NOMO-1 treated with DMSO at 0.1 percent for 48 hours (cell line): ENCODE measurements around the gene IL17B.
A peak's percentile ranks its signal among the peaks of the same experiment; 100 is the strongest.
"Not testable (repeated sequence)": the region's sequence is repeated elsewhere in the genome, so short reads cannot be mapped to it uniquely, and the experiment has no call there.

Experiments used
- DNase-seq: peaks from one replicate; lab custom pipeline; 2025; ENCODE audit not compliant: unreplicated experiment; lab: John Stamatoyannopoulos, UW

IL17B gene

DNA sequence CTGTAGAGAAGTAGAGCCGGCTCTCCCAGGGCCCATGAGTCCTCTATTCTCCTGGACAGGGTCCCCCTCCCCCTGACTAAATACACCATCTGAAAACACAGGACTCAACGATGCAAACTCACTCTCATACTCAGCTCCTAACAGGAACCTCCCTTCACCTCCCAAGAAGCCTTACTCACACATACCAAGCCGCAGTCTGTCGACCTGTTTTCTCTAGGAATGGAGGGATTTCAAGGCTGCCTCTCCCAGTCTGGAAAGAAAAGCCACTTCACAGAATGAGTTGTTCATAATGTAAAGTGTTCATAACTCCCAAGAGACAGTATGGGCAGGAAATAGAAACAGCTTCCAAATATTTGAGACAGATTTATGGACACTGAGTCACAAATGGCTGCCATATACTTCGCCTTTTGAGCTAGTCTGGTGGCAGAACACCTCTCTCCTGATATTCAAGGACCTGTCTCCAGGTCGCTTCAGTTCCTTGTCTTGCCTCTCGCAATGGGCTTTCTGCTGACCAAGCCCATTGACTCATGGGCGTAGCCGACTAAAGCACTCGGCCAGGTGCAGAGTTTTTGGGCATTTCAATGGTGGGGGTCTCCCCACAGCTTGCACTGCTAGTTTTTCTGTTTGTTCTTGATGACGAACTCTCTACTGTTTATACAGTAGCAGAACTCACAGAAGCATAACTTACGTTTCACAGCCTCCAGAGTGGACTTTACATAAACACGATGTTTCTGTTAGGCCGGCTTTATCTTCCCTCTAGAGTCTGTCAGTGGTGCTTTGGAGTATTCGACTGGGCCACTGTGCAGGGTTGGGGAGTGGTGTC, 25.0 kb upstream of the IL17B start:
- DNase-seq, result no peak

DNA sequence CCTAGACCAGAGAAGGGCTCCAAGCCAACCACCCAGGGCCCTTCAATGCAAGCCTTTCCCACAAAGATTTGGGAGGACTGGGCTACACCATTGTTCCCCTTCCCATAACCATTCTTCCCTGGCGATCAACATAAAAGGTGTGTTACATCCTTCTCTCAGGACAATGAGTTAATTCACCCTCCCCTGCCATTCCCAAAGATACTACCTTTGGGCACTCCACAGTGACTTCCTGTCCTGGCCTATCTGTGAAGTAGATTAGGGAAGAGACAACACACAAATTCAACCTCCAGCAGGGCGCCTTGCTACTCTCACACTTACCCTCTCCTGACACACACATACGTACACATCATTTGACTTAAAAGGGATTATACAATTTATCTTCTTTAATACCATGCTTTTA, 23.2 kb upstream of the IL17B start:
- no peak for DNase-seq

GRCh38 chr5:149401051-149401450, 22.0 kb upstream of the IL17B start:
- no peak for DNase-seq

- DNase-seq, result no peak
Measured at GRCh38 chr5:149400304-149400703, 21.2 kb upstream of the IL17B start.

GRCh38 chr5:149399775-149400174, 20.7 kb upstream of the IL17B start:
- DNase-seq, result no peak

DNA sequence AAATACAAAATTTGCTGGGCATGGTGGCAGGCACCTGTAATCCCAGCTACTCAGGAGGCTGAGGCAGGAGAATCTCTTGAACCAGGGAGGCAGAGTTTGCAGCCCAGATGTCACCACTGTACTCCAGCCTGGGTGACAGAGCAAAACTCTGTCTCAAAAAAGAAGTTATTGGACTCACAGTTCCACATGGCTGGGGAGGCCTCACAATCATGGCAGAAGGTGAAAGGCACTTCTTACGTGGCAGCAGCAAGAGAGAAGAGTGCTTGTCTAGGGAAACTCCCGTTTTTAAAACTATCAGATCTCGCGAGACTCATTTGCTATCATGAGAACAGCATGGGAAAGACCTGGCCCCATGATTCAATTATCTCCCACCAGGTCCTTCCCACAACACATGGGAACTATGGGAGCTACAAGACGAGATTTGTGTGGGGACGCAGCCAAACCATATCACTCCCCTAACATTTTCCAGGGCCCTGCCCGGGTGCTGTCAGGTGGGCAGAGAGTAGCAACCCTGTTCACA, 19.7 kb upstream of the IL17B start:
- not testable (repeated sequence) for DNase-seq

DNA sequence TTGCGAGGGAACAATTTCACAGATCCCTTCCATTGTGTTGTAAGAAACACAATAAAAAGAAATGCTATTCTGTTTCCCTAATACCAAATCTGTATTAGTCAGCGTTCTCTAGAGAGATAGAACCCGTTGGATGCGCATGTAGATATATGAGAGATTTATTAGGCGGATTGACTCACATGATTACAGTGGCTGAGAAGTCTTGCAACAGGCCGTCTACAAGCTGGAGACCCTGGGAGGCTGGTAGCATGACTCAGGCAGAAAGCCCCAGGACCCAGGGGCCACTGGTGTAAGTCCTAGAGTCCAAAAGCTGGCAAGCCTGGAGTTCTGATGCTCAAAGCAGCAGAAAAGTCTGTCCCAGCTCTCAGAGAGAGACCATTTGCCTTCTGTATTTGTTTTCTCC, 18.4 kb upstream of the IL17B start:
- peak; percentile 12 for DNase-seq

- DNase-seq, result not testable (repeated sequence)
Measured at GRCh38 chr5:149394996-149395395, 15.9 kb upstream of the IL17B start.

GRCh38 chr5:149392718-149393117, 13.6 kb upstream of the IL17B start:
- DNase-seq, result no peak

GRCh38 chr5:149391524-149391923, 12.4 kb upstream of the IL17B start:
- DNase-seq, result no peak

DNA sequence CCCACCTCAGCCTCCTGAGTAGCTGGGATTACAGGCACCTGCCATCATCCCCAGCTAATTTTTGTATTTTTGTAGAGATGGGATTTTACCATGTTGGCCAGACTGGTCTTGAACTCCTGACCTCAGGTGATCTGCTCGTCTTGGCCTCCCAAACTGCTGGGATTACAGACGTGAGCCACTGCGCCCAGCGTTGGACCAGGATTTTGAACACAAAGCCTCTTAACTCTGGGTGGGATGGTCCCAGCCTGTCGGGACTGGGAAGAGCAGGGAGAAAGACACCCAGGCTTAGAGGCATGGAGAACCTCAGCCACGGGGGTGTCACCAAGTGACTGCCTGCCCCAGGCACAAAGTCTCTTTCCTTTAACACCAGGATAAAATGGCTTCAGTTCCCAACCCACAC, 12.0 kb upstream of the IL17B start:
- not testable (repeated sequence) for DNase-seq

DNA sequence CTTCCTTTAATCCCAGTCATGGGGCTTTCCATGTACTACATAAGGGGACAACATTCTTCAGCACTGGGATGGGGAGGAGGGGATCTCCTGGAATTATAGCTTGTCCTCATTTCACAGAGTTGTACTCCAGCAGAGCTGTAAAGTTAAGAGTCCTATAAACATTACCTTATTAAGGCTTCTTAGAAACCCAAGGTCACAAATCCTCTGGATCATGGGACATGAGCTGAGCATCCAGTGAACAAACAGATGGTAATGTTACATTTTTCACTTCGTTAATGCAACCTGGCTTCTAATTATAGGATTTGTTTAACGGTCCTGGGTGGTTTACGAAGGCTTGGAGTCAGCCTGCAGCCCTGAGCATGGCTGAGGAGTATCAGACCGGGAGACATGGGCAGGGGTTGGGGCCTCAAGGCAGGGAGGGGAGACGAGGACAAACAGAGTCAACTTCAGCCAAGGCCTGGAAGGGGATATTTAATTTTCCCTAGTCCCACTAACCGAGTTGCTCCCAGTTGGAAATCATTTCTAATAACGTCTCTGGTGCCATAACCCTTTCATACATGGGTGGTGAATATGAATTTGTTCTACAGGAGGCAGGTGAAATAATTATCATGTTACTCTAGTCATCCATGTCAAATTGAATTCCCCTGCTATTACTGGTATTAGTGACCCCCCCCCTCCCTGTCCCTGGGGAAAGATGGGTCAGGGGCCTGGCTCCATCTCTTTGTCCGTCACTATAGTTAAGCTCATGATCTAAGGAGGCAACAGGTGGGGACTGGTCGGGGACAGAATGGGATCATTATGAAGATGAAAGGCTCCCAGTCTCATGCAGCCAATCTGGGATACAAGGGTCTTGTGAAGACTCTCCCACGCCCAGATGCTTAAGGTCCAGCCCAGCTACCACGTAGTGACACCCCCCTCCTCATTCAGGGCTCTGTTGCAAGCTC, 10.7 kb upstream of the IL17B start:
- no peak for DNase-seq

DNA sequence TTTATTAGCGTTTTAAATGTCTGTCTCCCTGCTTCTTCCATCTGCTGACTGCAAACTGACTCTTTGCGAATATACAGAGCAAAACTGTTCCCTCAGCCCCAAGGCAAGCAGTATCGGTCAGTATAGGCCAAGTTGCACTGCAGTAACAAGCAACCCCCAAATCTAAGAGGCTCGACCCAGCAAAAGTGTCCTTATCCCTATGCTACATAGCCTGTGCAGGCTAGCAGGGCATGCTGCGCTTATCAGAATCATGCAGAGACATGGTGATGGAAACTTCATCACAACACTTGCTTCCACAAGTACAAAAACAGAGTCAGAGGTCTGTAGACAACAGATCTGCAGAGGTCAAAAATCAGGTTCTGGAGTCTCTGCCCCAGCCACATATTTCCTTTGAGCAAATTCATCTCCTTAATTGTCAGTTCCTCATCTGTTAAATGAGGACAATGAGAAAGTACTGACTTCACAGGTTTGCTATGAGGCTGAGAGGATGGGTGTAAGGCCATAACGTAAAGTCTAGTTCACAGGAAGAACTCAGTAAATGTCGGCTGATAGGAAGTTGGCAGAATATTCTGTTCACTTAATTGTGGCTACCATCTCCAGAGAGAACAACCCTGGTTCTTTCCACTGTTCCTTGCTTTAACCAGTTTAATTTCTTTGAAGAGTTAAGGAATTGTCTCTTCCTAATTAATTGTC, 9.6 kb upstream of the IL17B start:
- DNase-seq, result no peak

GRCh38 chr5:149387982-149388381, 8.9 kb upstream of the IL17B start:
- DNase-seq, result no peak

- no peak for DNase-seq
Measured at GRCh38 chr5:149387081-149387631, 8.1 kb upstream of the IL17B start.

GRCh38 chr5:149386166-149386565, 7.1 kb upstream of the IL17B start:
- no peak for DNase-seq

DNA sequence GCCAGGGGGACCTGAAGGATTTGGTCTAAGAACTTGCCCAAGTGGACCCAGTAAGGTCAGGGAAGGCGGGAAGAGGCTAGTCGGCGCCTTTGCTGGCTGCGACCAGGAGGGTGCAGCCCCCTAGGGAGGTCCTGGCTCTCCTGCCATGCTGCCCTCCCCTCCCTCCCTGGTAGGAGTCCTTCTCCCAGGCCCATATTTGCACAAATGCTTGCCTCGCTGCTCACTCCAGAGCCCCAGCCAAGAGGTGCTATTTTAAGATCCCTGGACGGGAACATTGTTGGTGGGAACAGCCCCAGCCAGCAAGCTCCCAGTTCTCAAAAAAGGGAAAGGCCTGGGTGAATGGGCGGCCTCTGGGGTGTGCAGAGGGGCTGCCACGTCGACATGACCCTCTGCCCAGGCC, 4.3 kb upstream of the IL17B start:
- DNase-seq, result no peak

DNA sequence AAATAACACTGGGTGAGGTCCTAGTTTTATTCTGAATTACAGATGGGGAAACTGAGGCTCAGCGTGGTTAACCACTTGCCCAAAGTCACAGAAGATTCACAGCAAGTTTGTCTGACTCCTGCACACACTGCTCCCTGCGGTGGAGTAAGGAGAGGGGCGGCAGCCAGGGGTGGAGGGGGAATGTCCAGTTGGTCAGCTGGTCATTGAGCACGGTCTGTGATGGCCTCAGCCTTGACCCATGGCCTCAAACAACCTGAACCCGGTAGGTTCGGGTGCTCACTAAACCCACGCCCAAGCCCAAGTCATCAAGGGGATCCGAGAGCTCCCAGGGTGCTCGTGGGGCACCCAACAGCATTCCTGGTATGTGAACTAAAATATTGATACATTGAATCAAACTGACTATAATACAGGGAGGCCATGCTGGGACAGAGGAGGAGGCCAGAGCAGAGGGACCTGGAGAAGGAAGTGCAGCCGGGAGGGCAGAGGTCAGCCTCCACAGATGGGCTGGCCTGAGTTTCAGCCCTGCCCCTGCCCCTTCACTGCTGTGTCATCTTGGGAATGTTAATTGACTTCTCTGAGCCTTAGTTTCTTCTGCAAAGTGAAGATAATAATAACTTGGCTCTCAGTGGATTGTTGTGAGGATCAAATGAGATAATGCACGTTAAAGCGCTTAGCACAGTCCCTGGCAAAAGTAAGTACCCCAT, 3.6 kb upstream of the IL17B start:
- DNase-seq, result no peak

DNA sequence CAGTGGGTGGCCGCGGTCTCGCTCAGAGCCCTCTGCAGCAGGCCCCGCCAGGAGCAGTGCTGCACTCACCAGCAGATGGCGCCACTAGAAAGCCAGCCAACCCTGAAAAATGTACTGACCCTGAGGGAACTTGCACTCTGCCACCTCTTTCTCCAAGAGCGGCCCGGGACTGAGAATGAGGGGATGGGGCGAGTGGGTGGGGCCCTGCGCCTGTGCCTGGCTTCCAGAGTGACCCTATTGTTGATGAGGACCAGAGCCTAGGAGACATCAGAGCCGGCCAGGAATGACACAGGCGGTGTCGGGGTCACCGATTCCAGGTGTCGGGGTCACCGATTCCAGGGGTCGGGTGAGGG, 2.9 kb upstream of the IL17B start:
- DNase-seq, result peak; percentile 50

DNA sequence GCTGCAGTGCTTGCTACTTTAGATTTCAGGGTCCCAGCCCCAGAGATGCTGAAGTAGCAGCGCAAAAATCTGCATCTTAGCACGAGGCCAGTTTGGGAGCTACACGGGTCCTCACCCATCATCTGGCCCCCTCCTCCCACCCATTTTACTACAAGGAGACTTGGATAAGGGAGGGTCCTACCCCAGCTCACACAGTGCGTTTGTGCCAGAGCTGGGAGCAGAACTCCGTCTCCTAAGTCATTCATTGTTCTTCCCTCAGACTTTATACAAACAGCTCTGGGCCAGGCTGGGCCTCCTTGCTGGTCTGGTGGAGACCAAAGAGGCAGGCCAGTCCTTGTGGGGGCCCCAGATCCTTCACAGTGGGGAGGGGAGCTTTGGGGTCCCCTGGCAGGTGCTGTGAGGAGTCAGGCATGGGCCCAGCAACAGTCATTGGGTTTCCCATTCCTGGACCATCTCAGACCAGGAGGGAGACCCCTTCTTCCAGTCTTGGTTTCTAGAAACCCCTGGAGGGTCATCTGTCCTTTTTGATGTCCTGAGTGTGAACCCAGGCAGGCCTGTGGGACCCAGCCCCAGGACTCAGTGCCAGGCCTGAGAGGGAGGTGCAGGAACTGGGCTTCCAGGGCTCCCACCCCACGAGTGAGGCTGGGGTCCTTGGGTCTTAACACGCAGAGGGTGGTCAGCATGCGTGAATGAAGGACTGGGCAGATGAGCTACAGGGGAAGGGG, 2.3 kb upstream of the IL17B start:
- DNase-seq, result no peak
